ENCODE measurements around the gene POPDC3.

The POPDC3 gene

GRCh38 chr6:105120570-105120969 lies 59.2 kb downstream of the POPDC3 start:
- Histone ChIP-seq H3K9me3 (ENCODE audit: low read length) (no peaks in the 10 kb centered on the region), H3K27me3 (ENCODE audit: insufficient read depth, low read length) (no peaks in the 10 kb centered on the region)

GRCh38 chr6:105116150-105116549 lies 63.7 kb downstream of the POPDC3 start:
- peaks cover 2% of the 10 kb centered on the region for H3K36me3 ChIP-seq (ENCODE audit: insufficient read depth, low read length)
- H2AFZ ChIP-seq (ENCODE audit: low read depth, low read length), result no peak overlapping the region
- H3K4me1 ChIP-seq (ENCODE audit: insufficient read depth, low read length), result no peaks in the 10 kb centered on the region
- H3K27me3 ChIP-seq (ENCODE audit: insufficient read depth, low read length), result no peaks in the 10 kb centered on the region
- no peak overlapping the region for H3K4me3 ChIP-seq (ENCODE audit: low read length)
- H3K9me3 ChIP-seq (ENCODE audit: low read length), result no peaks in the 10 kb centered on the region

More at GRCh38 chr6:105120570-105120969, 59.2 kb downstream of the POPDC3 start:
- H3K4me3 ChIP-seq (ENCODE audit: low read length), result no peak overlapping the region
- H2AFZ ChIP-seq (ENCODE audit: low read depth, low read length), result no peak overlapping the region
- H3K4me1 ChIP-seq (ENCODE audit: insufficient read depth, low read length), result no peaks in the 10 kb centered on the region
- H3K36me3 ChIP-seq (ENCODE audit: insufficient read depth, low read length), result no peaks in the 10 kb centered on the region

- Histone ChIP-seq H3K9me3 (ENCODE audit: low read length) (no peaks in the 10 kb centered on the region), H3K36me3 (ENCODE audit: insufficient read depth, low read length) (peaks cover 2% of the 10 kb centered on the region), H3K27me3 (ENCODE audit: insufficient read depth, low read length) (no peaks in the 10 kb centered on the region), H3K4me3 (ENCODE audit: low read length) (no peak overlapping the region), H2AFZ (ENCODE audit: low read depth, low read length) (no peak overlapping the region), H3K4me1 (ENCODE audit: insufficient read depth, low read length) (no peaks in the 10 kb centered on the region)
Measured at GRCh38 chr6:105113422-105113821, 66.4 kb downstream of the POPDC3 start.

GRCh38 chr6:105112577-105112976 lies 67.2 kb downstream of the POPDC3 start:
- Histone ChIP-seq H3K36me3 (ENCODE audit: insufficient read depth, low read length) (peaks cover 2% of the 10 kb centered on the region), H3K9me3 (ENCODE audit: low read length) (no peaks in the 10 kb centered on the region), H2AFZ (ENCODE audit: low read depth, low read length) (no peak overlapping the region), H3K27me3 (ENCODE audit: insufficient read depth, low read length) (no peaks in the 10 kb centered on the region), H3K4me1 (ENCODE audit: insufficient read depth, low read length) (no peaks in the 10 kb centered on the region), H3K4me3 (ENCODE audit: low read length) (no peak overlapping the region)

- Histone ChIP-seq H3K4me3 (ENCODE audit: low read length) (no peak overlapping the region), H2AFZ (ENCODE audit: low read depth, low read length) (no peak overlapping the region), H3K4me1 (ENCODE audit: insufficient read depth, low read length) (no peaks in the 10 kb centered on the region), H3K27me3 (ENCODE audit: insufficient read depth, low read length) (no peaks in the 10 kb centered on the region), H3K36me3 (ENCODE audit: insufficient read depth, low read length) (peaks cover 2% of the 10 kb centered on the region), H3K9me3 (ENCODE audit: low read length) (no peaks in the 10 kb centered on the region)
Measured at GRCh38 chr6:105111871-105112270, 67.9 kb downstream of the POPDC3 start.

GRCh38 chr6:105111105-105111504 lies 68.7 kb downstream of the POPDC3 start:
- Histone ChIP-seq H3K4me1 (ENCODE audit: insufficient read depth, low read length) (no peaks in the 10 kb centered on the region), H3K9me3 (ENCODE audit: low read length) (no peaks in the 10 kb centered on the region), H3K27me3 (ENCODE audit: insufficient read depth, low read length) (no peaks in the 10 kb centered on the region), H3K4me3 (ENCODE audit: low read length) (no peak overlapping the region), H3K36me3 (ENCODE audit: insufficient read depth, low read length) (peaks cover 2% of the 10 kb centered on the region), H2AFZ (ENCODE audit: low read depth, low read length) (no peak overlapping the region)

GRCh38 chr6:105109955-105110895 lies 69.6 kb downstream of the POPDC3 start:
- H3K27me3 ChIP-seq (ENCODE audit: insufficient read depth, low read length), result no peaks in the 10 kb centered on the region

GRCh38 chr6:105108631-105109262 lies 71.1 kb downstream of the POPDC3 start:
- Histone ChIP-seq H2AFZ (ENCODE audit: low read depth, low read length) (no peak overlapping the region), H3K4me1 (ENCODE audit: insufficient read depth, low read length) (no peaks in the 10 kb centered on the region), H3K27me3 (ENCODE audit: insufficient read depth, low read length) (no peaks in the 10 kb centered on the region), H3K9me3 (ENCODE audit: low read length) (no peaks in the 10 kb centered on the region), H3K36me3 (ENCODE audit: insufficient read depth, low read length) (no peaks in the 10 kb centered on the region), H3K4me3 (ENCODE audit: low read length) (no peak overlapping the region)

More at GRCh38 chr6:105109955-105110895, 69.6 kb downstream of the POPDC3 start:
- Histone ChIP-seq H3K4me3 (ENCODE audit: low read length) (no peak overlapping the region), H3K36me3 (ENCODE audit: insufficient read depth, low read length) (peaks cover 2% of the 10 kb centered on the region), H2AFZ (ENCODE audit: low read depth, low read length) (no peak overlapping the region), H3K9me3 (ENCODE audit: low read length) (no peaks in the 10 kb centered on the region), H3K4me1 (ENCODE audit: insufficient read depth, low read length) (no peaks in the 10 kb centered on the region)

Measured in neuron (in vitro differentiated cells).